Neuronal stem cell (in vitro differentiated cells): ENCODE data around the gene ZNF280C. TPM values are rescaled to one million over a fixed set of nuclear protein-coding genes. Genes with fewer than 3 reads are reported as not detected.

ENCODE experiments used
- DNase-seq: peaks from one replicate; pipeline ENCODE4 v3.0.0-alpha.2; 2013; ENCODE audit warnings: low spot score
- H2AFZ ChIP-seq: one replicate; pipeline ENCODE4 v1.6.1; 2013; ENCODE audit warnings: mild to moderate bottlenecking, low read length, inconsistent platforms
- H2AK5ac ChIP-seq: 2 replicates; pipeline ENCODE4 v1.6.1; 2013; ENCODE audit warnings: low read depth, mild to moderate bottlenecking, inconsistent platforms, low read length, moderate library complexity, mixed read lengths
- H2BK120ac ChIP-seq: 2 replicates; pipeline ENCODE4 v1.6.1; 2013; ENCODE audit warnings: low read depth, mild to moderate bottlenecking, inconsistent platforms, low read length, moderate library complexity, mixed read lengths
- H2BK12ac ChIP-seq: one replicate; pipeline ENCODE4 v1.6.1; 2013; ENCODE audit warnings: low read length, inconsistent platforms
- H2BK15ac ChIP-seq: 2 replicates; pipeline ENCODE4 v1.6.1; 2013; ENCODE audit warnings: mild to moderate bottlenecking, low read length, inconsistent platforms, mixed read lengths
- H2BK5ac ChIP-seq: one replicate; pipeline ENCODE4 v1.6.1; 2013; ENCODE audit warnings: inconsistent platforms, mild to moderate bottlenecking, low read length, moderate library complexity
- H3K14ac ChIP-seq: one replicate; pipeline ENCODE4 v1.6.1; 2013; ENCODE audit warnings: low read length, inconsistent platforms
- H3K18ac ChIP-seq: 2 replicates; pipeline ENCODE4 v1.6.1; 2013; ENCODE audit warnings: low read length, inconsistent platforms
- H3K23ac ChIP-seq: 2 replicates; pipeline ENCODE4 v1.6.1; 2013; ENCODE audit warnings: low read depth, mild to moderate bottlenecking, mixed read lengths, low read length, inconsistent platforms; ENCODE audit not compliant: poor library complexity
- H3K27ac ChIP-seq: replicated peaks from 3 replicates; pipeline ENCODE4 v1.5.1; 2013; ENCODE audit warnings: low read length, inconsistent platforms
- H3K27me3 ChIP-seq, 3 experiments: 2 replicates each; pipeline ENCODE4 v1.6.1; 2013; ENCODE audit warnings: low read length in 3 of 3, mild to moderate bottlenecking in 2 of 3, inconsistent platforms in 1 of 3, low read depth in 1 of 3, mixed read lengths in 1 of 3, moderate library complexity in 1 of 3; ENCODE audit not compliant: control insufficient read depth in 3 of 3, insufficient read depth in 3 of 3
- H3K36me3 ChIP-seq, 2 donors: replicated peaks in 1 of 2; 2 replicates each; pipeline ENCODE4 v1.6.1; 2013; ENCODE audit warnings: low read length in 2 of 2; ENCODE audit not compliant: control insufficient read depth in 2 of 2, insufficient read depth in 2 of 2
- H3K4ac ChIP-seq: 2 replicates; pipeline ENCODE4 v1.6.1; 2013; ENCODE audit warnings: inconsistent platforms, mild to moderate bottlenecking, low read length, moderate library complexity
- H3K4me1 ChIP-seq, 2 donors: 1 replicate in 1 of 2; 2 replicates in 1 of 2; pipeline ENCODE4 v1.6.1; 2013; ENCODE audit warnings: low read length in 2 of 2, low read depth in 1 of 2; ENCODE audit not compliant: control insufficient read depth in 2 of 2, insufficient read depth in 1 of 2
- H3K4me2 ChIP-seq: one replicate; pipeline ENCODE4 v1.6.1; 2013; ENCODE audit warnings: mild to moderate bottlenecking, low read length, inconsistent platforms; ENCODE audit not compliant: insufficient read depth, poor library complexity, severe bottlenecking
- H3K4me3 ChIP-seq, 2 donors: 2 replicates each; pipeline ENCODE4 v1.5.1; 2013; ENCODE audit warnings: low read length in 2 of 2, mild to moderate bottlenecking in 2 of 2, inconsistent platforms in 1 of 2, moderate library complexity in 1 of 2
- H3K79me1 ChIP-seq: one replicate; pipeline ENCODE4 v1.6.1; 2013; ENCODE audit warnings: low read depth, mild to moderate bottlenecking, inconsistent platforms, low read length, moderate library complexity
- H3K9ac ChIP-seq: one replicate; pipeline ENCODE4 v1.6.1; 2013; ENCODE audit warnings: mild to moderate bottlenecking, low read depth, low read length, inconsistent platforms; ENCODE audit not compliant: poor library complexity
- H3K9me3 ChIP-seq, 2 donors: replicated peaks in 1 of 2; 2 replicates each; pipeline versions ENCODE3 to v1.6.1; 2013; ENCODE audit warnings: low read length in 2 of 2, mild to moderate bottlenecking in 2 of 2, inconsistent platforms in 1 of 2, low read depth in 1 of 2, mixed read lengths in 1 of 2, moderate library complexity in 1 of 2; ENCODE audit not compliant: control insufficient read depth in 2 of 2, insufficient read depth in 1 of 2
- H4K8ac ChIP-seq: one replicate; pipeline ENCODE4 v1.6.1; 2013; ENCODE audit warnings: low read depth, mild to moderate bottlenecking, inconsistent platforms, low read length, moderate library complexity
- H4K91ac ChIP-seq: one replicate; pipeline ENCODE4 v1.6.1; 2013; ENCODE audit warnings: low read length, low read depth, mild to moderate bottlenecking, inconsistent platforms; ENCODE audit not compliant: poor library complexity
- WGBS, 2 donors: extraction: QIAGEN DNeasy Blood & Tissue Kit; methylation state at CpG; one replicate each; pipeline ENCODE4 v1.1.7; 2013; ENCODE audit warnings: missing lambda C conversion rate in 2 of 2, mixed read lengths in 1 of 2; ENCODE audit not compliant: insufficient read length in 2 of 2, insufficient replicate concordance in 1 of 2; ENCODE audit errors: extremely low coverage in 2 of 2; 5-methylcytosine and 5-hydroxymethylcytosine counted together
- small RNA-seq: library from polyadenylated mRNA; stranded (forward); fragments of <200 nt; extraction: miRNeasy Mini kit (QIAGEN cat#:217004); gene quantifications from one replicate; pipeline ENCODE3, GENCODE V24; 2013; ENCODE audit not compliant: insufficient read depth

The ZNF280C gene

GRCh38 chrX:130158311-130158710 is 110.4 kb downstream of the ZNF280C start:
- Histone ChIP-seq H3K4me3 (no peak overlapping the region), H2AFZ (no peak overlapping the region), H3K27me3 (no peaks in the 10 kb centered on the region), H4K8ac (no peak overlapping the region), H4K91ac (no peak overlapping the region), H3K4me2 (no peak overlapping the region), H2BK12ac (no peak overlapping the region), H3K27ac (no peak overlapping the region), H3K9me3 (no peaks in the 10 kb centered on the region), H2BK15ac (no peak overlapping the region), H3K9ac (no peak overlapping the region), H2BK5ac (no peak overlapping the region), H3K14ac (no peak overlapping the region), H3K79me1 (no peaks in the 10 kb centered on the region), H3K23ac (no peak overlapping the region), H3K4ac (no peak overlapping the region), H2BK120ac (no peak overlapping the region), H2AK5ac (no peak overlapping the region), H3K18ac (no peak overlapping the region), H3K36me3 (peaks cover 0 to 28% of the 10 kb centered on the region in 2 donors), H3K4me1 (no peaks in the 10 kb centered on the region)
- DNase-seq: no peak
- no CpG with 5 or more reads among the region's 2 CpGs for WGBS, 2 donors

GRCh38 chrX:130155564-130155963 is 113.1 kb downstream of the ZNF280C start:
- Histone ChIP-seq H4K8ac (no peak overlapping the region), H3K9me3 (no peaks in the 10 kb centered on the region), H3K9ac (no peak overlapping the region), H2BK5ac (no peak overlapping the region), H3K27ac (no peak overlapping the region), H3K14ac (no peak overlapping the region), H2BK12ac (no peak overlapping the region), H3K4ac (no peak overlapping the region), H2BK120ac (no peak overlapping the region), H3K79me1 (no peaks in the 10 kb centered on the region), H3K36me3 (peaks cover 0 to 20% of the 10 kb centered on the region in 2 donors), H2AK5ac (no peak overlapping the region), H2AFZ (no peak overlapping the region), H3K4me1 (no peaks in the 10 kb centered on the region), H2BK15ac (no peak overlapping the region), H3K23ac (no peak overlapping the region), H3K18ac (no peak overlapping the region), H3K4me2 (no peak overlapping the region), H3K4me3 (no peak overlapping the region), H4K91ac (no peak overlapping the region), H3K27me3 (no peaks in the 10 kb centered on the region)
- DNase-seq: no peak
- no CpG with 5 or more reads among the region's 2 CpGs for WGBS, 2 donors

Small RNA genes within 50 kb of the gene (small RNA-seq; reads per million reads assigned to genes)
- gene RNU6-1130P: not detected
